Measurements from ENCODE around the gene DUSP10. TPM values are rescaled to one million over a fixed set of nuclear protein-coding genes. Genes with fewer than 3 reads are reported as not detected.

Gene DUSP10
- total RNA-seq, 4 donors from 2014 or later, result 2.9 to 7.0 (median 5.9) TPM

- Histone ChIP-seq H3K27me3 (no peaks in the 10 kb centered on the region), H3K36me3 (no peaks in the 10 kb centered on the region), H3K27ac (peak overlapping the region in 1 of 4 donors; percentile 41), H3K4me3 (no peak overlapping the region), H3K9me3 (no peaks in the 10 kb centered on the region), H3K4me1 (peaks cover 0 to 6% of the 10 kb centered on the region in 2 donors)
- intact Hi-C loops (cut with DNase I; ENCODE audit: low total_unique reads) (no loop called here), in situ Hi-C loops (cut with MboI; ENCODE audit: low sequenced_read_pairs in 4 of 4) (no loop called here)
- no peak for ATAC-seq
- TF ChIP-seq, protein P1, sequence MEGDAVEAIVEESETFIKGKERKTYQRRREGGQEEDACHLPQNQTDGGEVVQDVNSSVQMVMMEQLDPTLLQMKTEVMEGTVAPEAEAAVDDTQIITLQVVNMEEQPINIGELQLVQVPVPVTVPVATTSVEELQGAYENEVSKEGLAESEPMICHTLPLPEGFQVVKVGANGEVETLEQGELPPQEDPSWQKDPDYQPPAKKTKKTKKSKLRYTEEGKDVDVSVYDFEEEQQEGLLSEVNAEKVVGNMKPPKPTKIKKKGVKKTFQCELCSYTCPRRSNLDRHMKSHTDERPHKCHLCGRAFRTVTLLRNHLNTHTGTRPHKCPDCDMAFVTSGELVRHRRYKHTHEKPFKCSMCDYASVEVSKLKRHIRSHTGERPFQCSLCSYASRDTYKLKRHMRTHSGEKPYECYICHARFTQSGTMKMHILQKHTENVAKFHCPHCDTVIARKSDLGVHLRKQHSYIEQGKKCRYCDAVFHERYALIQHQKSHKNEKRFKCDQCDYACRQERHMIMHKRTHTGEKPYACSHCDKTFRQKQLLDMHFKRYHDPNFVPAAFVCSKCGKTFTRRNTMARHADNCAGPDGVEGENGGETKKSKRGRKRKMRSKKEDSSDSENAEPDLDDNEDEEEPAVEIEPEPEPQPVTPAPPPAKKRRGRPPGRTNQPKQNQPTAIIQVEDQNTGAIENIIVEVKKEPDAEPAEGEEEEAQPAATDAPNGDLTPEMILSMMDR (IDR thresholded peaks at IDR 0.05 in 4 of 5, conservative IDR thresholded peaks at IDR 0.05 in 1 of 5), result no peak
- TF ChIP-seq POLR2A (IDR thresholded peaks at IDR 0.05), result no peak
- DNase-seq, result no peak
Observed at GRCh38 chr1:221688488-221688843, 53.4 kb downstream of the DUSP10 start.

- Histone ChIP-seq H3K36me3 (no peaks in the 10 kb centered on the region), H3K4me1 (peaks cover 0 to 6% of the 10 kb centered on the region in 2 donors), H3K27ac (peak overlapping the region in 1 of 4 donors; percentile 41), H3K4me3 (no peak overlapping the region), H3K27me3 (no peaks in the 10 kb centered on the region), H3K9me3 (no peaks in the 10 kb centered on the region)
- ATAC-seq (no peak), DNase-seq (no peak)
- intact Hi-C loops (cut with DNase I; ENCODE audit: low total_unique reads), result no loop called here
- in situ Hi-C loops (cut with MboI; ENCODE audit: low sequenced_read_pairs in 4 of 4), result no loop called here
- TF ChIP-seq POLR2A (IDR thresholded peaks at IDR 0.05), result no peak
- TF ChIP-seq, protein P1 (IDR thresholded peaks at IDR 0.05 in 4 of 5, conservative IDR thresholded peaks at IDR 0.05 in 1 of 5), result no peak
Observed at GRCh38 chr1:221687836-221688487, 53.9 kb downstream of the DUSP10 start.

GRCh38 chr1:221683681-221684080 is 58.2 kb downstream of the DUSP10 start:
- H3K4me1 ChIP-seq, result peaks cover 0 to 6% of the 10 kb centered on the region in 2 donors
- TF ChIP-seq POLR2A (IDR thresholded peaks at IDR 0.05), result no peak
- TF ChIP-seq, protein P1 (IDR thresholded peaks at IDR 0.05 in 4 of 5, conservative IDR thresholded peaks at IDR 0.05 in 1 of 5), result no peak
- H3K9me3 ChIP-seq, result no peaks in the 10 kb centered on the region
- no peak overlapping the region for H3K27ac ChIP-seq
- intact Hi-C loops (cut with DNase I; ENCODE audit: low total_unique reads), result no loop called here
- H3K36me3 ChIP-seq, result no peaks in the 10 kb centered on the region
- no peak overlapping the region for H3K4me3 ChIP-seq
- H3K27me3 ChIP-seq, result no peaks in the 10 kb centered on the region
- no peak for DNase-seq
- ATAC-seq, result no peak
- in situ Hi-C loops (cut with MboI; ENCODE audit: low sequenced_read_pairs in 4 of 4), result no loop called here

GRCh38 chr1:221680085-221680484 is 61.8 kb downstream of the DUSP10 start:
- H3K27me3 ChIP-seq, result no peaks in the 10 kb centered on the region
- in situ Hi-C loops (cut with MboI; ENCODE audit: low sequenced_read_pairs in 4 of 4), result no loop called here
- H3K4me1 ChIP-seq, result no peaks in the 10 kb centered on the region
- no peak overlapping the region for H3K4me3 ChIP-seq
- no peak overlapping the region for H3K27ac ChIP-seq
- no peak for TF ChIP-seq POLR2A (IDR thresholded peaks at IDR 0.05)
- TF ChIP-seq, protein P1 (IDR thresholded peaks at IDR 0.05 in 4 of 5, conservative IDR thresholded peaks at IDR 0.05 in 1 of 5), result no peak
- ATAC-seq (no peak), DNase-seq (no peak)
- H3K9me3 ChIP-seq, result no peaks in the 10 kb centered on the region
- no peaks in the 10 kb centered on the region for H3K36me3 ChIP-seq
- intact Hi-C loops (cut with DNase I; ENCODE audit: low total_unique reads), result no loop called here

- Histone ChIP-seq H3K36me3 (no peaks in the 10 kb centered on the region), H3K4me1 (no peaks in the 10 kb centered on the region), H3K27me3 (no peaks in the 10 kb centered on the region), H3K9me3 (no peaks in the 10 kb centered on the region), H3K4me3 (no peak overlapping the region), H3K27ac (no peak overlapping the region)
- ATAC-seq, result no peak
- TF ChIP-seq, protein P1 (IDR thresholded peaks at IDR 0.05 in 4 of 5, conservative IDR thresholded peaks at IDR 0.05 in 1 of 5), result no peak
- TF ChIP-seq POLR2A (IDR thresholded peaks at IDR 0.05), result no peak
- intact Hi-C loops (cut with DNase I; ENCODE audit: low total_unique reads) (no loop called here), in situ Hi-C loops (cut with MboI; ENCODE audit: low sequenced_read_pairs in 4 of 4) (no loop called here)
- DNase-seq, result no peak
Observed at GRCh38 chr1:221678014-221678413, 63.9 kb downstream of the DUSP10 start.
